ENCODE results near the gene FAHD2B. TPM values are rescaled to one million over a fixed set of nuclear protein-coding genes. Genes with fewer than 3 reads are reported as not detected.
A peak's percentile ranks its signal among the peaks of the same experiment; 100 is the strongest.
"Not testable (repeated sequence)": the region's sequence is repeated elsewhere in the genome, so short reads cannot be mapped to it uniquely, and the experiment has no call there.

Gene FAHD2B
- total RNA-seq, 1 experiment from 2014 or later, result 34.5 TPM

DNA sequence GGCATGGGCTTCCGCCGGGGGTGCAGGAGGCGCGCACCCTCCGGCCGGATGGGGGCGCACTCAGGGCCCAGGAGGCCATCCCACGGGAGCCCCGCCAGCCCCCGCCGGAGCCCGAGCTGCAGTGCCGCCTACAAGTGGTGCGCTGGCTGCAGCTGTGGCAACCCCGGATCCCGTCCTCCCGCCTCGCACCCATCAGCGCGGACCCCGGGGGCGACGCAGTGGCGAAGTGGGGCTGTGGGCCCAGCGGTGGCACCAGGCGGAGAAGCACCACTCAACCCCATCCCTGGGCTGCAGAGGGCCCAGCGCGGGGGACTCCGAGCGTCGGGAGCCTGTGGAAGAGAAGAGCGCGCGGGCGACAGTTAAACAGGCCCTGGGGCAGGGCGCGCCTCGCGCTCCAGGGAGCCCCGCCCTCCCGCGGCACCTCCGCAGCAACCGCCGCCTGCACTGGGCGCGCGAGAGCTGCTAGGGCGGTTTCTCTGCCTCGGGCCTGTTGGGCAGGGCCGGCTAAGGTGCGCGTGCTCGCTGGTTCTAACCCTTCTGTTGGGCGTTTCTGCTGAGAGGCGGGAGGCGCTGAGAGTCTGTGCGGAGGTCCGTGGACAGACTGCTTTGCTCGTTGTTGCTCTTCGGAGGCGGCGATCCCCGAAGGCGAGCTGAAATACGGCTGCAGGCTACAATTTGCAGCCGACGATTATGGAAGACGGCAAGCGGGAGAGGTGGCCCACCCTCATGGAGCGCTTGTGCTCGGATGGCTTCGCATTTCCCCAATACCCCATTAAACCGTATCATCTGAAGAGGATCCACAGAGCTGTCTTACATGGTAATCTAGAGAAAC, 18.6 kb upstream of the FAHD2B start, which contains the start of gene ANKRD36:
TSS of gene ANKRD36 (plus strand) at position 104 of the 832 bp plus-strand sequence. CDS start at position 691, 587 bp downstream.
- not testable (repeated sequence) for H2AK5ac ChIP-seq (ENCODE audit: insufficient read length, low read length); H3K27me3 ChIP-seq (ENCODE audit: insufficient read depth, low read length); H3K4me1 Mint-ChIP-seq; H3K9me3 Mint-ChIP-seq; H3T11ph ChIP-seq (ENCODE audit: low read length); H3K9me3 ChIP-seq (ENCODE audit: control insufficient read depth, low read depth, low read length); H3K23ac ChIP-seq (ENCODE audit: insufficient read length, low read depth, low read length); H4K5ac ChIP-seq (ENCODE audit: insufficient read length, low read depth, low read length); H3K36me3 Mint-ChIP-seq (ENCODE audit: insufficient read depth in 1 of 3, low read depth in 3 of 3); H3K79me1 ChIP-seq (ENCODE audit: insufficient read depth, low read depth, low read length, poor library complexity, severe bottlenecking); H3K79me2 ChIP-seq (ENCODE audit: insufficient read depth, low read length); H4K8ac ChIP-seq (replicated peaks; ENCODE audit: insufficient read length, low read depth, low read length); H3K4ac ChIP-seq (ENCODE audit: low read depth, low read length); H3K27ac ChIP-seq (ENCODE audit: insufficient read length, low read depth, low read length); H2BK5ac ChIP-seq (ENCODE audit: insufficient read length, low read length); H3K23me2 ChIP-seq (ENCODE audit: insufficient read length, low read depth, low read length, poor library complexity, severe bottlenecking); H2BK120ac ChIP-seq (ENCODE audit: low read depth, low read length, poor library complexity, severe bottlenecking); H3K27me3 Mint-ChIP-seq (ENCODE audit: low read depth); H2BK12ac ChIP-seq (ENCODE audit: insufficient read length, low read depth, low read length); H2BK15ac ChIP-seq (ENCODE audit: low read depth, low read length); H2AFZ ChIP-seq (ENCODE audit: low read length); H3K56ac ChIP-seq (ENCODE audit: insufficient read length, low read depth, low read length); H4K20me1 ChIP-seq (ENCODE audit: control insufficient read depth, insufficient read depth, insufficient read length); H4K91ac ChIP-seq (ENCODE audit: insufficient read length, low read depth, low read length); H2BK20ac ChIP-seq (ENCODE audit: low read depth, low read length, poor library complexity, severe bottlenecking); H3K4me1 ChIP-seq (ENCODE audit: insufficient read depth, low read length)
- Histone ChIP-seq H3K4me2 (ENCODE audit: insufficient read depth, insufficient read length, low read length) (peak within 1 kb of the TSS; percentile 72), H3K18ac (ENCODE audit: insufficient read length, low read depth, low read length) (peak within 1 kb of the TSS; percentile 27), H3K9ac (ENCODE audit: extremely low read depth, insufficient read length, low read length) (peak within 1 kb of the TSS; percentile 54), H3K14ac (ENCODE audit: insufficient read depth, low read length) (peak within 1 kb of the TSS; percentile 65; the same call in 1 of the 2 replicates)
- peak within 1 kb of the TSS; percentile 6 to 95 (median 87); a peak in 5 of 7 replicates for H3K27ac Mint-ChIP-seq
- peak within 1 kb of the TSS; percentile 94 to 98 for H3K4me3 Mint-ChIP-seq
- TF ChIP-seq, protein P1, sequence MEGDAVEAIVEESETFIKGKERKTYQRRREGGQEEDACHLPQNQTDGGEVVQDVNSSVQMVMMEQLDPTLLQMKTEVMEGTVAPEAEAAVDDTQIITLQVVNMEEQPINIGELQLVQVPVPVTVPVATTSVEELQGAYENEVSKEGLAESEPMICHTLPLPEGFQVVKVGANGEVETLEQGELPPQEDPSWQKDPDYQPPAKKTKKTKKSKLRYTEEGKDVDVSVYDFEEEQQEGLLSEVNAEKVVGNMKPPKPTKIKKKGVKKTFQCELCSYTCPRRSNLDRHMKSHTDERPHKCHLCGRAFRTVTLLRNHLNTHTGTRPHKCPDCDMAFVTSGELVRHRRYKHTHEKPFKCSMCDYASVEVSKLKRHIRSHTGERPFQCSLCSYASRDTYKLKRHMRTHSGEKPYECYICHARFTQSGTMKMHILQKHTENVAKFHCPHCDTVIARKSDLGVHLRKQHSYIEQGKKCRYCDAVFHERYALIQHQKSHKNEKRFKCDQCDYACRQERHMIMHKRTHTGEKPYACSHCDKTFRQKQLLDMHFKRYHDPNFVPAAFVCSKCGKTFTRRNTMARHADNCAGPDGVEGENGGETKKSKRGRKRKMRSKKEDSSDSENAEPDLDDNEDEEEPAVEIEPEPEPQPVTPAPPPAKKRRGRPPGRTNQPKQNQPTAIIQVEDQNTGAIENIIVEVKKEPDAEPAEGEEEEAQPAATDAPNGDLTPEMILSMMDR (conservative IDR thresholded peaks at IDR 0.05), result peak; percentile 61
- WGBS (ENCODE audit: extremely low coverage, insufficient read length, low lambda C conversion rate), result no CpG with 5 or more reads among the region's 74 CpGs
- peak; percentile 75 for DNase-seq
